B cell (primary cell): ENCODE results near the gene FAM222A. TPM values are rescaled to one million over a fixed set of nuclear protein-coding genes. Genes with fewer than 3 reads are reported as not detected.

Experiments used
- ATAC-seq: fragments of 200-7000 bp; cut with Tn5 transposase; one replicate; pipeline ENCODE4 v1.10.0; 2021; ENCODE audit warnings: low read depth, mild to moderate bottlenecking, moderate number of reproducible peaks, moderate library complexity
- CTCF ChIA-PET: fragments of 350-600 bp; sonication (Branson Sonifier 250); formaldehyde crosslinking; loops from one replicate; lab custom pipeline; 2021; ENCODE audit warnings: antibody characterized with exemption, inconsistent platforms; lab: Charles Lee
- POLR2A ChIA-PET: fragments of 350-600 bp; sonication (Branson Sonifier 250); formaldehyde crosslinking; loops from one replicate; lab custom pipeline; 2021; ENCODE audit warnings: antibody characterized with exemption; lab: Charles Lee
- DNase-seq: peaks from one replicate; pipeline ENCODE4 v3.0.0; 2013
- H2AFZ ChIP-seq: 2 replicates; pipeline ENCODE4 v1.6.1; 2012; ENCODE audit warnings: mild to moderate bottlenecking, low read depth, low read length; ENCODE audit not compliant: insufficient read depth, poor library complexity, severe bottlenecking
- H3K27ac ChIP-seq, 2 donors: 1 replicate in 1 of 2; 2 replicates in 1 of 2; pipeline ENCODE4 v1.5.1; 2012 to 2013; ENCODE audit warnings: low read length in 2 of 2, mild to moderate bottlenecking in 2 of 2, moderate library complexity in 1 of 2
- H3K27me3 ChIP-seq, 4 experiments: fragments of 200-600 bp in 1 of 4; sonication (generic) in 1 of 4; replicated peaks in 1 of 4; 1 replicate in 2 of 4; 2 replicates in 2 of 4; pipeline versions ENCODE4 v1.6.1 to v1.7.0; 2013 to 2016; ENCODE audit warnings: low read length in 3 of 4, mild to moderate bottlenecking in 2 of 4, mixed read lengths in 1 of 4, moderate library complexity in 1 of 4; ENCODE audit not compliant: insufficient read depth in 4 of 4, control insufficient read depth in 3 of 4; ENCODE audit errors: control extremely low read depth in 1 of 4
- H3K36me3 ChIP-seq, 2 experiments: replicated peaks in 1 of 2; 1 replicate in 1 of 2; 2 replicates in 1 of 2; pipeline versions ENCODE4 v1.6.1 to v1.7.1; 2013; ENCODE audit warnings: low read length in 1 of 2; ENCODE audit not compliant: insufficient read depth in 2 of 2, control insufficient read depth in 1 of 2; ENCODE audit errors: control extremely low read depth in 1 of 2, extremely low read depth in 1 of 2
- H3K4me1 ChIP-seq, 2 donors: fragments of 200-600 bp in 1 of 2; sonication (generic) in 1 of 2; 1 replicate in 1 of 2; 2 replicates in 1 of 2; pipeline versions ENCODE4 v1.5.1 to v1.6.1; 2013 to 2017; ENCODE audit warnings: low read length in 2 of 2; ENCODE audit not compliant: control insufficient read depth in 2 of 2, insufficient read depth in 2 of 2
- H3K4me2 ChIP-seq: replicated peaks from 2 replicates; pipeline ENCODE3; 2012; ENCODE audit warnings: mild to moderate bottlenecking, low read depth, low read length; ENCODE audit not compliant: poor library complexity, severe bottlenecking
- H3K4me3 ChIP-seq, 5 experiments: fragments of 200-600 bp in 1 of 5; sonication (generic) in 1 of 5; 1 replicate in 3 of 5; 2 replicates in 2 of 5; pipeline versions ENCODE4 v1.5.1 to v1.7.0; 2011 to 2016; ENCODE audit warnings: low read length in 4 of 5, mild to moderate bottlenecking in 4 of 5, low read depth in 2 of 5, control low read depth in 1 of 5, moderate library complexity in 1 of 5; ENCODE audit not compliant: insufficient read depth in 1 of 5; ENCODE audit errors: control extremely low read depth in 1 of 5, extremely low read depth in 1 of 5
- H3K79me2 ChIP-seq: fragments of 200-600 bp; sonication (generic); one replicate; pipeline ENCODE4 v1.6.0; 2016; ENCODE audit warnings: low read length; ENCODE audit not compliant: control insufficient read depth, insufficient read depth
- H3K9ac ChIP-seq: fragments of 200-600 bp; sonication (generic); 2 replicates; pipeline ENCODE4 v1.6.1; 2017; ENCODE audit warnings: mild to moderate bottlenecking, low read length, moderate library complexity
- H3K9me3 ChIP-seq, 3 donors: one replicate each; pipeline versions ENCODE4 v1.6.1 to v1.7.1; 2013; ENCODE audit warnings: low read length in 2 of 3; ENCODE audit not compliant: control insufficient read depth in 2 of 3, insufficient read depth in 1 of 3; ENCODE audit errors: control extremely low read depth in 1 of 3
- H4K20me1 ChIP-seq: 2 replicates; pipeline ENCODE4 v1.6.0; 2012; ENCODE audit warnings: mild to moderate bottlenecking, low read length; ENCODE audit not compliant: insufficient read depth, control insufficient read depth, poor library complexity, severe bottlenecking
- H3K27ac Mint-ChIP-seq: one replicate; pipeline ENCODE4 v1.8.0; 2021; ENCODE audit warnings: mixed read lengths
- H3K27me3 Mint-ChIP-seq: one replicate; pipeline ENCODE4 v1.8.0; 2021; ENCODE audit warnings: mixed read lengths
- H3K4me1 Mint-ChIP-seq: one replicate; pipeline ENCODE4 v1.8.0; 2021; ENCODE audit warnings: mixed read lengths
- H3K4me3 Mint-ChIP-seq: one replicate; pipeline ENCODE4 v1.8.0; 2021; ENCODE audit warnings: mixed read lengths
- H3K9me3 Mint-ChIP-seq: one replicate; pipeline ENCODE4 v1.8.0; 2022; ENCODE audit warnings: mixed read lengths; ENCODE audit not compliant: insufficient read depth
- CTCF ChIP-seq: fragments of 200-600 bp; IDR thresholded peaks from one replicate; pipeline ENCODE4 v1.8.0; 2022; ENCODE audit warnings: antibody characterized with exemption, mild to moderate bottlenecking
- EZH2 ChIP-seq: IDR thresholded peaks from 2 replicates; pipeline ENCODE4 v1.6.1; 2012; ENCODE audit warnings: borderline replicate concordance, low read depth, mild to moderate bottlenecking, moderate library complexity, low read length; ENCODE audit not compliant: insufficient read depth, poor library complexity, severe bottlenecking
- WGBS: methylation state at CpG from one replicate; pipeline ENCODE4 v1.1.5; 2013; ENCODE audit warnings: missing lambda C conversion rate; ENCODE audit not compliant: insufficient coverage; 5-methylcytosine and 5-hydroxymethylcytosine counted together
- intact Hi-C: fragments of 100-400 bp; cut with micrococcal nuclease; formaldehyde crosslinking; loops from one replicate; pipeline ENCODE4 v1.10.0; 2022
- polyA plus RNA-seq: library from polyadenylated mRNA; depleted of rRNA; stranded (reverse); fragments of >200 nt; gene quantifications from 2 replicates; pipeline ENCODE4 v1.2.3, GENCODE V29; 2012
- total RNA-seq, 2 donors: library from RNA; stranded (reverse); fragments of 120-200 nt in 1 of 2; gene quantifications; 1 replicate in 1 of 2; 2 replicates in 1 of 2; pipeline versions ENCODE4 v1.2.3 to v1.2.4, GENCODE V29; 2013 to 2022

Gene FAM222A
- total and polyA plus RNA-seq, 2 donors (not counting 1 experiment from before 2014, with no cell fraction given), result 0.49 to 4.6 TPM

GRCh38 chr12:109703684-109704083 lies 9.9 kb upstream of the FAM222A start:
- H2AFZ ChIP-seq, result no peak overlapping the region
- no peak overlapping the region for H3K4me3 ChIP-seq
- POLR2A ChIA-PET, result no interaction called here
- H3K9ac ChIP-seq, result no peak overlapping the region
- Mint-ChIP-seq H3K27me3 (peaks cover 22% of the 10 kb centered on the region), H3K4me1 (no peaks in the 10 kb centered on the region), H3K4me3 (no peak overlapping the region), H3K9me3 (no peaks in the 10 kb centered on the region), H3K27ac (no peak overlapping the region)
- TF ChIP-seq EZH2, result no peak
- no peak for TF ChIP-seq CTCF
- H3K79me2 ChIP-seq, result no peaks in the 10 kb centered on the region
- no peaks in the 10 kb centered on the region for H3K4me1 ChIP-seq
- H3K36me3 ChIP-seq, result no peaks in the 10 kb centered on the region
- CTCF ChIA-PET, result no interaction called here
- no peak overlapping the region for H3K4me2 ChIP-seq
- intact Hi-C loops, result no loop called here
- DNase-seq (no peak), ATAC-seq (no peak)
- no peaks in the 10 kb centered on the region for H3K9me3 ChIP-seq
- H4K20me1 ChIP-seq, result no peaks in the 10 kb centered on the region
- 70% methylated on average over 4 of the region's 7 CpGs for WGBS
- no peak overlapping the region for H3K27ac ChIP-seq
- peaks cover 0 to 22% (median 0%) of the 10 kb centered on the region in 4 experiments for H3K27me3 ChIP-seq

- no peak overlapping the region for H3K4me2 ChIP-seq
- intact Hi-C loops, result no loop called here
- ChIA-PET CTCF (no interaction called here), POLR2A (no interaction called here)
- no peaks in the 10 kb centered on the region for H3K36me3 ChIP-seq
- H3K4me3 ChIP-seq, result no peak overlapping the region
- peaks cover 0 to 22% (median 0%) of the 10 kb centered on the region in 4 experiments for H3K27me3 ChIP-seq
- no peak for TF ChIP-seq CTCF
- TF ChIP-seq EZH2, result no peak
- H3K9ac ChIP-seq, result no peak overlapping the region
- 78% methylated on average over 1 of the region's 4 CpGs for WGBS
- no peak overlapping the region for H3K27ac ChIP-seq
- H2AFZ ChIP-seq, result no peak overlapping the region
- no peaks in the 10 kb centered on the region for H3K9me3 ChIP-seq
- Mint-ChIP-seq H3K27me3 (peaks cover 24% of the 10 kb centered on the region), H3K27ac (no peak overlapping the region), H3K4me1 (no peaks in the 10 kb centered on the region), H3K9me3 (no peaks in the 10 kb centered on the region), H3K4me3 (no peak overlapping the region)
- H3K79me2 ChIP-seq, result no peaks in the 10 kb centered on the region
- ATAC-seq (no peak), DNase-seq (no peak)
- H4K20me1 ChIP-seq, result no peaks in the 10 kb centered on the region
- H3K4me1 ChIP-seq, result no peaks in the 10 kb centered on the region
Observed at GRCh38 chr12:109704371-109705098, 9.1 kb upstream of the FAM222A start.
